Measurements from ENCODE around the gene VPS35. TPM values are rescaled to one million over a fixed set of nuclear protein-coding genes. Genes with fewer than 3 reads are reported as not detected.

VPS35 gene
- 86.1 TPM for total RNA-seq

DNA sequence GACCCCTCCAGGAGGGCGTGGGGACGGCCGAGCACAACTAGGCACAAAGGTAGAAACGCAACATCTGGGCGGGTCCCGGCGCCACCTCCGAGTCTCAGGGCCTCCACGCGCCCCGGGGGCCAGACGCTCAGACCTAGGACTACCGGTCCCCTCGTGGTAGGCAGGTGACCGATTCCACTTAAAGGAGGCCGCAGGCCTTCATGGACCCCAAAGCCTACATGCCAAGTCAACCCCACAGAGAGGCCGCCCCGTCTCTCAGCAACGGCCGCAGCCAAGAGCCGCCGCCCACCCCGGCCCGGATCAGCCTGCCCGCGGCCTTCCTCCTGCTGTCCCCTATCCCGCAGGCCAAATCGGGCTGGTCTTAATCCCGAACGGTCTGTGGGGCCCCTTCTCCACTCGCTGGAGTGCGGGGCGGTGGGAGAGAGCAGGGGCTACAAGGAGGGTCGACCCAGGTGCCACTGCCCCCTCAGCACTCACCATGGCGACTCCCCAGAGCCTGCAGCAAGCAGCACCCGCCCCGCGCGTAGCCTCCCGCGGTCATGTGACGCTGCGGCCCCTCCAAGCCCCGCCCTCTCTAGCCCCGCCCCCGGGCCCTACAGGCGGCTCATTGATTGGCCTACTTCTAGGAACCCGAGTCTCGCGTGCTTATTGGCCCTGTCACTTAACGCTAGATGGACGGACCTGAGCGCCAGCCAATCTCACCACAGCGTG, at the start of gene VPS35:
Gene VPS35 (minus strand): TSS at position 525 of the 711 bp plus-strand sequence. CDS start 45 bp downstream, at position 480.

DNA sequence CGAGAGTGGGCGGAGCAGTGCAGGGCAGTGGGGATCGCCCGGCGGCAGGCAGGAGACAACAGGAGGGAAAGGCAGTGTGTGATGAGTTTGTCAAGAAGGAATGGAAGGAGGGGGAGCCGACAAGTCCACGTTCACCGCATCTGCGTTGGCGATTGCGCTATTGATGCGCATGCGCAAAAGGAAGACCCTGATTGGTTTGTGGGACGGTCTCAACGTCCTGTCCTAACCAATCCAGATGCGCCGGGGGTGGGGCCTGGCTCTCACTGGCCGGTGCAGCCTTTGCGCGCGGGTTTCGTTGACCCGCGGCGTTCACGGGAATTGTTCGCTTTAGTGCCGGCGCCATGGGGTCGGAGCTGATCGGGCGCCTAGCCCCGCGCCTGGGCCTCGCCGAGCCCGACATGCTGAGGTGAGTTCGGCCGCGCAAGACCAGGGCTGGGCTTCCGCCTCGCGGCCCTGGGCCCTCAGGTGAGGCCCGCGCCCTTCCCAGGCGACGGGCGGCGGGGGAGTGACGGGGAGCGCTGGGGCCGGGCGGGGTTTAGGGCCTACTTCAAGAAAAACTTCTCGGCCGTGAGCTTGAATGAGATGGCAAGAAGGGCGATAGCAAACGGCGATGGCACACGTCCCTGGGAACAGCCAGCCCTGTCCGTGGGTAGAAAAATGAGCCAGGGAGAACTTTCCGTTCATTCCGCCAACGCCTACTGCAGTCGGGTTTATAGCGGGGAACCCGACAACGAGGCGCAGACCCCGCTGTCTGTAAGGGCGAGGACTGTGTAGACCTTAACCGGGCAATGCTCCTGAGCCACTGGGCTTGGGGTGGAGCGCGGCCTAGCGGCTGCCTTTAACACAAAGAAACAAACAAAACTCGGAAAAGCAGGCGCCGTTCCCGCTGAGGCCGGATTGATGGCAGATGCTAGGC, 645 bp upstream of the VPS35 start, which contains the start of gene ORC6:
Gene ORC6 (plus strand): TSS at position 295 of the 916 bp plus-strand sequence. CDS start 47 bp downstream, at position 342.

GRCh38 chr16:46621006-46621933, 67.7 kb downstream of the VPS35 start, which contains the start of gene SHCBP1:
SHCBP1 (minus strand) TSS chr16:46621379; CDS start chr16:46621359, 20 bp downstream.

Other genes with a start within 250 kb of the VPS35 start
- 6.0 TPM for gene SHCBP1, start 67.8 kb downstream of the VPS35 start, total RNA-seq
- gene ORC6, start 481 bp upstream of the VPS35 start, total RNA-seq: 10.8 TPM
- 15.2 TPM for gene MYLK3, start 59.2 kb upstream of the VPS35 start, total RNA-seq
- 11.6 TPM for gene C16orf87, start 142.0 kb upstream of the VPS35 start, total RNA-seq
- gene GPT2, start 195.2 kb upstream of the VPS35 start, total RNA-seq: 29.4 TPM